ENCODE data around the gene KRT27. TPM values are rescaled to one million over a fixed set of nuclear protein-coding genes. Genes with fewer than 3 reads are reported as not detected.
A peak's percentile ranks its signal among the peaks of the same experiment; 100 is the strongest.

Gene KRT27
- total and polyA plus RNA-seq, 9 of the 15 experiments (the other 6 are each of a cell fraction or from before 2014, with no cell fraction given), result 0.10 TPM; not detected in 8

GRCh38 chr17:40803617-40804082, 21.3 kb upstream of the KRT27 start (continued):
- TF ChIP-seq MNT (conservative IDR thresholded peaks at IDR 0.05), result 0 out of 4 replicates have a peak, but pooled peaks of 1 of the 2 experiments have one; percentile 19
- no peak for TF ChIP-seq ZNF639 (CRISPR knock-in tag; conservative IDR thresholded peaks at IDR 0.05 in 1 of 2, IDR thresholded peaks at IDR 0.05 in 1 of 2)
- TF ChIP-seq MYC (IDR thresholded peaks at IDR 0.05; ENCODE audit: low read depth, low read length), result peak; percentile 34; the same call in 1 of the 2 replicates
- TF ChIP-seq MYC (CRISPR knock-in tag; IDR thresholded peaks at IDR 0.05; ENCODE audit: borderline replicate concordance, low read depth), result no peak
- no peak for TF ChIP-seq PHF21A (IDR thresholded peaks at IDR 0.05; ENCODE audit: borderline replicate concordance, low read depth)
- peak; percentile 76; the same call in 1 of the 2 replicates for TF ChIP-seq STAG1 (CRISPR knock-in tag; IDR thresholded peaks at IDR 0.05; ENCODE audit: borderline replicate concordance)
- no peak for TF ChIP-seq MAFK (IDR thresholded peaks at IDR 0.05; ENCODE audit: low read length)
- TF ChIP-seq MYNN (IDR thresholded peaks at IDR 0.05), result 0 out of 2 replicates have a peak, but pooled peaks have one; percentile 39
- no peak for TF ChIP-seq MYNN (CRISPR knock-in tag; IDR thresholded peaks at IDR 0.05)
- TF ChIP-seq ETV5 (CRISPR knock-in tag; IDR thresholded peaks at IDR 0.05; ENCODE audit: low read depth), result no peak
- no peak for TF ChIP-seq RBBP5 (IDR thresholded peaks at IDR 0.05; ENCODE audit: borderline replicate concordance, insufficient read depth, low read length, poor library complexity, severe bottlenecking)
- TF ChIP-seq ZNF408 (CRISPR knock-in tag; IDR thresholded peaks at IDR 0.05; ENCODE audit: low read depth), result no peak
- no peak for TF ChIP-seq NR2C1 (IDR thresholded peaks at IDR 0.05)
- no peak for TF ChIP-seq NR2C1 (tag; IDR thresholded peaks at IDR 0.05)
- no peak for TF ChIP-seq ZNF277 (CRISPR knock-in tag; IDR thresholded peaks at IDR 0.05; ENCODE audit: borderline replicate concordance)
- TF ChIP-seq CTCF (IDR thresholded peaks at IDR 0.05 in 2 of 3, conservative IDR thresholded peaks at IDR 0.05 in 1 of 3; ENCODE audit: insufficient read depth in 2 of 3, low read depth in 1 of 3, low read length in 3 of 3), result peak; percentile 90 to 93 (median 93)
- no peak for TF ChIP-seq TEAD1 (CRISPR knock-in tag; IDR thresholded peaks at IDR 0.05)
- TF ChIP-seq MAFF (IDR thresholded peaks at IDR 0.05; ENCODE audit: low read length), result no peak
- TF ChIP-seq ZNF75A (CRISPR knock-in tag; IDR thresholded peaks at IDR 0.05), result no peak
- no peak for TF ChIP-seq ZNF347 (CRISPR knock-in tag; IDR thresholded peaks at IDR 0.05; ENCODE audit: low read depth)
- no peak for TF ChIP-seq GABPA (tag; conservative IDR thresholded peaks at IDR 0.05; ENCODE audit: low read depth)
- peak in 1 of 2 experiments; percentile 42; a peak in 2 of 4 replicates for TF ChIP-seq RCOR1 (IDR thresholded peaks at IDR 0.05; ENCODE audit: borderline replicate concordance in 1 of 2, low read depth in 2 of 2, low read length in 2 of 2)

Measured in K562 (cell line).